GM12878 (cell line): ENCODE data around the gene RCL1. TPM values are rescaled to one million over a fixed set of nuclear protein-coding genes. Genes with fewer than 3 reads are reported as not detected.

Source experiments
- BMI1 ChIP-seq: fragments of 450-650 bp; IDR thresholded peaks from 2 replicates; pipeline ENCODE4 v1.6.1; 2016; ENCODE audit warnings: mild to moderate bottlenecking, moderate library complexity, borderline replicate concordance
- CHD4 ChIP-seq: fragments of 200-600 bp; sonication (generic); IDR thresholded peaks from 2 replicates; pipeline ENCODE4 v1.6.1; 2016; ENCODE audit warnings: mild to moderate bottlenecking
- EP300 ChIP-seq, 2 experiments: fragments of 150-350 bp in 1 of 2; IDR thresholded peaks; 2 replicates each; pipeline ENCODE4 v1.6.1; 2011 to 2012; ENCODE audit warnings: low read depth in 2 of 2, low read length in 2 of 2, borderline replicate concordance in 1 of 2, improper control_type of control experiment in 1 of 2, inconsistent platforms in 1 of 2; ENCODE audit not compliant: control insufficient read depth in 1 of 2
- GABPA ChIP-seq: IDR thresholded peaks from 2 replicates; pipeline ENCODE4 v1.6.1; 2014; ENCODE audit warnings: antibody characterized with exemption, low read depth, mild to moderate bottlenecking, inconsistent platforms
- MLLT1 ChIP-seq: fragments of 450-650 bp; IDR thresholded peaks from 2 replicates; pipeline ENCODE4 v1.6.1; 2016; ENCODE audit warnings: mild to moderate bottlenecking
- MTA2 ChIP-seq: fragments of 450-650 bp; IDR thresholded peaks from 2 replicates; pipeline ENCODE4 v1.6.1; 2016; ENCODE audit warnings: low read depth, mild to moderate bottlenecking, moderate library complexity
- PBX3 ChIP-seq: IDR thresholded peaks from 2 replicates; pipeline ENCODE4 v1.6.1; 2011; ENCODE audit warnings: mild to moderate bottlenecking, low read depth, low read length, moderate library complexity; ENCODE audit not compliant: insufficient replicate concordance
- PKNOX1 ChIP-seq: fragments of 450-650 bp; IDR thresholded peaks from 2 replicates; pipeline ENCODE4 v1.6.1; 2016; ENCODE audit warnings: mild to moderate bottlenecking
- POLR2AphosphoS2 ChIP-seq: IDR thresholded peaks from 2 replicates; pipeline ENCODE4 v1.6.1; 2011; ENCODE audit warnings: low read depth, mild to moderate bottlenecking, low read length, improper control_type of control experiment, moderate library complexity
- RAD51 ChIP-seq: fragments of 450-650 bp; IDR thresholded peaks from 2 replicates; pipeline ENCODE4 v1.6.1; 2016; ENCODE audit warnings: moderate library complexity, mild to moderate bottlenecking, inconsistent platforms
- RCOR1 ChIP-seq: conservative IDR thresholded peaks from 2 replicates; pipeline ENCODE4 v1.6.1; 2012; ENCODE audit warnings: low read depth, low read length, improper control_type of control experiment
- RELB ChIP-seq: fragments of 450-650 bp; IDR thresholded peaks from 2 replicates; pipeline ENCODE4 v1.6.1; 2017; ENCODE audit warnings: low read depth, mild to moderate bottlenecking, moderate library complexity
- SIN3A ChIP-seq: IDR thresholded peaks from 2 replicates; pipeline ENCODE4 v1.6.1; 2012; ENCODE audit warnings: low read depth, low read length, improper control_type of control experiment
- SKIL ChIP-seq: fragments of 450-650 bp; IDR thresholded peaks from 2 replicates; pipeline ENCODE4 v1.6.1; 2017; ENCODE audit warnings: mild to moderate bottlenecking, low read depth, inconsistent platforms; ENCODE audit not compliant: poor library complexity, severe bottlenecking
- SMC3 ChIP-seq: IDR thresholded peaks from 2 replicates; pipeline ENCODE4 v1.6.1; 2011; ENCODE audit warnings: low read length, improper control_type of control experiment, borderline replicate concordance
- TBL1XR1 ChIP-seq: IDR thresholded peaks from 2 replicates; pipeline ENCODE4 v1.6.1; 2012; ENCODE audit warnings: low read depth, low read length, improper control_type of control experiment
- ZNF384 ChIP-seq: IDR thresholded peaks from 2 replicates; pipeline ENCODE4 v1.6.1; 2012; ENCODE audit warnings: low read depth, mild to moderate bottlenecking, low read length, improper control_type of control experiment, borderline replicate concordance
- polyA plus RNA-seq, 11 experiments: library from polyadenylated mRNA; depleted of rRNA in 4 of 11; unstranded in 6 of 11; stranded (reverse) in 5 of 11; fragments of >200 nt; fragmentation: Nextera tagmentation in 4 of 11; fragmentation: Illumina TruSeq in 1 of 11; extraction: Ambion mirVana in 4 of 11; extraction: Trizol in 1 of 11; gene quantifications; 1 replicate in 1 of 11; 2 replicates in 10 of 11; pipeline versions ENCODE4 v1.2.1 to v1.2.3, GENCODE V29; 2011 to 2016; ENCODE audit warnings: inconsistent platforms in 2 of 11, missing spikeins in 2 of 11, low read depth in 1 of 11
- total RNA-seq, 4 experiments: library from RNA; depleted of rRNA in 3 of 4; stranded (reverse); fragments of >200 nt in 3 of 4; fragmentation: Illumina TruSeq in 1 of 4; extraction: Trizol in 1 of 4; gene quantifications; 2 replicates each; pipeline versions ENCODE4 v1.2.1 to v1.2.3, GENCODE V29; 2013 to 2021

Gene RCL1
- total and polyA plus RNA-seq, 10 of the 15 experiments (the other 5 are each of a cell fraction or from before 2014, with no cell fraction given) = 21.1 to 46.8 (median 30.5) TPM

GRCh38 chr9:4762108-4762885 is 30.4 kb upstream of the RCL1 start (continued):
- TF ChIP-seq PKNOX1 (peak; percentile 86), SMC3 (peak; percentile 82), PBX3 (no peak), POLR2AphosphoS2 (no peak), RCOR1 (no peak), CHD4 (no peak), SIN3A (0 out of 2 replicates have a peak, but pooled peaks have one; percentile 41), BMI1 (0 out of 2 replicates have a peak, but pooled peaks have one; percentile 54), EP300 (IDR thresholded peaks at IDR 0.05; ENCODE audit: borderline replicate concordance in 1 of 2, control insufficient read depth in 1 of 2, low read depth in 2 of 2, low read length in 2 of 2) (peak in 1 of 2 experiments; percentile 41; a peak in 1 of 4 replicates), GABPA (0 out of 2 replicates have a peak, but pooled peaks have one; percentile 25), MTA2 (peak; percentile 72; the same call in 1 of the 2 replicates), TBL1XR1 (no peak), ZNF384 (peak; percentile 19; the same call in 1 of the 2 replicates), SKIL (peak; percentile 86), RAD51 (peak; percentile 63), MLLT1 (peak; percentile 60; the same call in 1 of the 2 replicates), RELB (peak; percentile 76; the same call in 1 of the 2 replicates)
